ENCODE results near the gene HPCAL1. TPM values are rescaled to one million over a fixed set of nuclear protein-coding genes. Genes with fewer than 3 reads are reported as not detected.
A peak's percentile ranks its signal among the peaks of the same experiment; 100 is the strongest.

HPCAL1 gene
- total and polyA plus RNA-seq, 8 donors: 14.0 to 571 (median 85.4) TPM

GRCh38 chr2:10395893-10396292 is 93.2 kb downstream of the HPCAL1 start:
- H3K4me1 ChIP-seq: peaks cover 6 to 58% (median 47%) of the 10 kb centered on the region in 4 donors
- no peaks in the 10 kb centered on the region for H3K27me3 ChIP-seq
- no peaks in the 10 kb centered on the region for H3K9me3 ChIP-seq
- WGBS, 5 donors: 46 to 73% (median 55%) methylated on average over 13 to 14 of the region's 14 CpGs
- DNase-seq: peak in 1 of 2 donors; percentile 59
- no peak overlapping the region for H3K27ac ChIP-seq
- no peak overlapping the region for H3K4me3 ChIP-seq
- H3K36me3 ChIP-seq: peaks cover 0 to 8% (median 6%) of the 10 kb centered on the region in 4 donors
- intact Hi-C loops (cut with DNase I; ENCODE audit: low total_unique reads): no loop called here
- no peak for TF ChIP-seq POLR2AphosphoS5 (IDR thresholded peaks at IDR 0.05)
- TF ChIP-seq CTCF (IDR thresholded peaks at IDR 0.05): no peak
- no peak for TF ChIP-seq POLR2A (IDR thresholded peaks at IDR 0.05)
- no peak for TF ChIP-seq EP300 (IDR thresholded peaks at IDR 0.05)

GRCh38 chr2:10396464-10396863 is 93.8 kb downstream of the HPCAL1 start:
- TF ChIP-seq POLR2AphosphoS5 (IDR thresholded peaks at IDR 0.05) (no peak), EP300 (IDR thresholded peaks at IDR 0.05) (no peak), CTCF (IDR thresholded peaks at IDR 0.05) (no peak)
- WGBS, 5 donors: 84 to 93% (median 88%) methylated on average over 6 to 13 of the region's 13 CpGs

GRCh38 chr2:10397297-10397875 is 94.7 kb downstream of the HPCAL1 start:
- H3K4me3 ChIP-seq: no peak overlapping the region
- DNase-seq: no peak
- intact Hi-C loops (cut with DNase I; ENCODE audit: low total_unique reads): no loop called here
- TF ChIP-seq EP300 (IDR thresholded peaks at IDR 0.05): no peak
- TF ChIP-seq CTCF (IDR thresholded peaks at IDR 0.05): no peak
- no peak for TF ChIP-seq POLR2A (IDR thresholded peaks at IDR 0.05)
- no peak for TF ChIP-seq POLR2AphosphoS5 (IDR thresholded peaks at IDR 0.05)
- WGBS, 5 donors: 76 to 88% (median 83%) methylated on average over 15 to 16 of the region's 16 CpGs
- no peaks in the 10 kb centered on the region for H3K9me3 ChIP-seq
- no peaks in the 10 kb centered on the region for H3K27me3 ChIP-seq
- H3K36me3 ChIP-seq: peaks cover 0 to 8% (median 5%) of the 10 kb centered on the region in 4 donors
- H3K27ac ChIP-seq: peak overlapping the region in 4 of 5 donors; percentile 64 to 74 (median 68)
- peaks cover 19 to 60% (median 58%) of the 10 kb centered on the region in 4 donors for H3K4me1 ChIP-seq

More at GRCh38 chr2:10396464-10396863, 93.8 kb downstream of the HPCAL1 start:
- Histone ChIP-seq H3K4me3 (no peak overlapping the region), H3K4me1 (peaks cover 12 to 58% (median 52%) of the 10 kb centered on the region in 4 donors), H3K27ac (no peak overlapping the region), H3K9me3 (no peaks in the 10 kb centered on the region), H3K36me3 (peaks cover 0 to 8% (median 5%) of the 10 kb centered on the region in 4 donors), H3K27me3 (no peaks in the 10 kb centered on the region)
- intact Hi-C loops (cut with DNase I; ENCODE audit: low total_unique reads): no loop called here
- DNase-seq: no peak

- Histone ChIP-seq H3K27me3 (no peaks in the 10 kb centered on the region), H3K9me3 (no peaks in the 10 kb centered on the region), H3K36me3 (peaks cover 0 to 8% (median 5%) of the 10 kb centered on the region in 4 donors), H3K4me3 (no peak overlapping the region), H3K4me1 (peaks cover 22 to 64% (median 59%) of the 10 kb centered on the region in 4 donors), H3K27ac (peak overlapping the region; percentile 44 to 74 (median 67))
- intact Hi-C loops (cut with DNase I; ENCODE audit: low total_unique reads): no loop called here
- DNase-seq: no peak
- WGBS, 5 donors: 52 to 71% (median 65%) methylated on average over 4 of the region's 4 CpGs
- no peak for TF ChIP-seq POLR2AphosphoS5 (IDR thresholded peaks at IDR 0.05)
These were observed 95.2 kb downstream of the HPCAL1 start for GRCh38 chr2:10397878-10398277.

GRCh38 chr2:10398496-10398895 is 95.8 kb downstream of the HPCAL1 start:
- DNase-seq: peak; percentile 62 to 76
- no peaks in the 10 kb centered on the region for H3K27me3 ChIP-seq
- intact Hi-C loops (cut with DNase I; ENCODE audit: low total_unique reads): no loop called here
- no peaks in the 10 kb centered on the region for H3K9me3 ChIP-seq
- peaks cover 0 to 8% (median 5%) of the 10 kb centered on the region in 4 donors for H3K36me3 ChIP-seq
- H3K4me1 ChIP-seq: peaks cover 22 to 63% (median 56%) of the 10 kb centered on the region in 4 donors
- peak overlapping the region; percentile 44 to 74 (median 64) for H3K27ac ChIP-seq
- no peak overlapping the region for H3K4me3 ChIP-seq
- 41 to 53% (median 47%) methylated on average over 10 to 14 of the region's 14 CpGs for WGBS, 5 donors
- no peak for TF ChIP-seq EP300 (IDR thresholded peaks at IDR 0.05)
- no peak for TF ChIP-seq CTCF (IDR thresholded peaks at IDR 0.05)
- peak in 2 of 3 donors; percentile 23 to 31 for TF ChIP-seq POLR2AphosphoS5 (IDR thresholded peaks at IDR 0.05)
- TF ChIP-seq POLR2A (IDR thresholded peaks at IDR 0.05): no peak
